GM10266 (cell line): ENCODE measurements around the gene MAGI1.

Source experiments
- DNase-seq: peaks from one replicate; pipeline ENCODE4 v3.0.0; 2012; ENCODE audit errors: extremely low spot score
- CTCF ChIP-seq: IDR thresholded peaks from 2 replicates; pipeline ENCODE4 v1.5.1; 2012; ENCODE audit warnings: mild to moderate bottlenecking, low read depth; ENCODE audit not compliant: control insufficient read depth, insufficient read depth; ENCODE audit errors: missing control alignments

The MAGI1 gene

GRCh38 chr3:65603631-65604030 is 435.1 kb downstream of the MAGI1 start:
- TF ChIP-seq CTCF: no peak
- DNase-seq: no peak

- TF ChIP-seq CTCF: no peak
- DNase-seq: no peak
Measured at GRCh38 chr3:65600888-65601287, 437.8 kb downstream of the MAGI1 start.

- no peak for DNase-seq
- TF ChIP-seq CTCF: no peak
Measured at GRCh38 chr3:65597952-65598413, 440.7 kb downstream of the MAGI1 start.

- no peak for TF ChIP-seq CTCF
- DNase-seq: no peak
Measured at GRCh38 chr3:65597226-65597951, 441.3 kb downstream of the MAGI1 start.

- DNase-seq: no peak
- TF ChIP-seq CTCF: no peak
Measured at GRCh38 chr3:65596571-65597225, 442.0 kb downstream of the MAGI1 start.

GRCh38 chr3:65596029-65596300 is 442.8 kb downstream of the MAGI1 start:
- TF ChIP-seq CTCF: no peak

More at GRCh38 chr3:65596029-65596300, 442.8 kb downstream of the MAGI1 start:
- DNase-seq: no peak
